ENCODE measurements around the gene MTA1. TPM values are rescaled to one million over a fixed set of nuclear protein-coding genes. Genes with fewer than 3 reads are reported as not detected.

MTA1 gene
- total and polyA plus RNA-seq, 10 of the 15 experiments (the other 5 are each of a cell fraction or from before 2014, with no cell fraction given), result 0.14 to 162 (median 30.6) TPM

GRCh38 chr14:105376521-105377440, 42.8 kb upstream of the MTA1 start (continued):
- TF ChIP-seq ZBTB40 (IDR thresholded peaks at IDR 0.05; ENCODE audit: borderline replicate concordance), result no peak

DNA sequence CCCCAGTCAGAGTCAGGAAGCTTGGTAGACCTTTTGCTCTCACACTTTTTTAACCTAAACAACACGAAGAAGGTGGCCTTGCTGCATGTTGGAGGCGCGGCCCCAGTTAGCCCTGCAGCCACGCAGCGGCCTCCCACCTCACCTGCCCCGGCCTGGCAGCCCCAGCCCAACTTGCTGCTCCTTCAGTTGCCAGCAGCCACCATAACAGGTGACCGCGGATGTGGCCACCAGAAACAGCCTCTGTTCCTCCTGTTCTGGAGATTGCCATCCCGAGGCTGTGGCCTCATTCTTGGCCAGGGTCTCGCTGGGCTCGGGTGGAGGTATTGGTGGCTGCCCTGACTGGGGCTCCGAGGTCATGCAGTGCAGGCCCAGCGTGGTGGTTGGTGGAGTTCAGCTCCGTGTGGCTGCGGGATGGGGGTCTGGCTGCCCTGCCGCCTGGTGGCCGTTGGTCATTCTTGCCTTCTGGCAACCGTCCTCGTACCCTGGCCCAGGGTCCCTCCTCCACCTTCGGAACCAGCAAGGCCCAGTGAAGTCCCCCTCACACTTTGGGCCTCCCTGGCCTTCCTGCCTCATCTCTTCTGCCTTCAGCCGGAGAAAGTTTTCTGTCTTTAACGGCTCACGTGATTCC, 42.0 kb upstream of the MTA1 start:
- Histone ChIP-seq H3K79me2 (ENCODE audit: control insufficient read depth, insufficient read depth, low read length) (no peaks in the 10 kb centered on the region), H3K4me2 (ENCODE audit: control insufficient read depth, insufficient read depth) (no peak overlapping the region), H3K27me3 (replicated peaks in 1 of 2; ENCODE audit: control insufficient read depth in 2 of 2, insufficient read depth in 2 of 2, low read length in 1 of 2) (no peaks in the 10 kb centered on the region), H3K27ac (ENCODE audit: control insufficient read depth, insufficient read depth) (no peak overlapping the region), H3K36me3 (ENCODE audit: control insufficient read depth in 2 of 2, insufficient read depth in 2 of 2, low read length in 1 of 2) (no peaks in the 10 kb centered on the region), H3K4me3 (no peak overlapping the region), H3K9me3 (replicated peaks; ENCODE audit: control insufficient read depth, insufficient read depth, low read length) (no peaks in the 10 kb centered on the region), H3K9ac (ENCODE audit: control insufficient read depth, insufficient read depth, low read length) (no peak overlapping the region), H2AFZ (ENCODE audit: control insufficient read depth, low read depth, low read length) (no peak overlapping the region), H3K4me1 (ENCODE audit: control insufficient read depth, insufficient read depth, low read length) (no peaks in the 10 kb centered on the region; the same call in none of the 2 replicates), H4K20me1 (ENCODE audit: control insufficient read depth, insufficient read depth) (no peaks in the 10 kb centered on the region)
- ChIA-PET SMC1A (ENCODE audit: uncharacterized antibody, unreplicated experiment) (no interaction called here), POLR2A (no interaction called here), CTCF (interaction anchor here (0.6 kb wide), 1 partner anchor 529 kb away, joined by 3 read pairs; no protein-coding TSS in a partner anchor), RAD21 (ENCODE audit: unreplicated experiment) (no interaction called here)
- DNase-seq (ENCODE audit: low read depth, low spot score), result no peak
- WGBS (ENCODE audit: insufficient coverage, insufficient replicate concordance, low lambda C conversion rate, missing lambda C conversion rate), result 70% methylated on average over 23 of the region's 23 CpGs
- in situ Hi-C loops (cut with MboI), result no loop called here
- no peak for ATAC-seq
- intact Hi-C loops (cut with micrococcal nuclease; ENCODE audit: unreplicated experiment), result no loop called here
- no peak for FAIRE-seq
- BruUV-seq (replicated peaks), result no TSS peak
- no peak for TF ChIP-seq EZH2 (IDR thresholded peaks at IDR 0.05; ENCODE audit: borderline replicate concordance, control insufficient read depth, low read depth, low read length)
- no peak for TF ChIP-seq POU2F2 (IDR thresholded peaks at IDR 0.05; ENCODE audit: borderline replicate concordance, low read depth, low read length)
- TF ChIP-seq HDGF (IDR thresholded peaks at IDR 0.05), result no peak
- no peak for TF ChIP-seq PKNOX1 (IDR thresholded peaks at IDR 0.05)
- no peak for TF ChIP-seq RB1 (IDR thresholded peaks at IDR 0.05; ENCODE audit: borderline replicate concordance)
- TF ChIP-seq STAT3 (IDR thresholded peaks at IDR 0.05; ENCODE audit: low read depth, low read length), result no peak
- no peak for TF ChIP-seq GABPA (IDR thresholded peaks at IDR 0.05; ENCODE audit: low read depth)
- no peak for TF ChIP-seq KLF5 (IDR thresholded peaks at IDR 0.05; ENCODE audit: partially characterized antibody)
- TF ChIP-seq NRF1 (conservative IDR thresholded peaks at IDR 0.05; ENCODE audit: low read depth, low read length), result no peak
- no peak for TF ChIP-seq YBX1 (IDR thresholded peaks at IDR 0.05)
- TF ChIP-seq, protein P1, sequence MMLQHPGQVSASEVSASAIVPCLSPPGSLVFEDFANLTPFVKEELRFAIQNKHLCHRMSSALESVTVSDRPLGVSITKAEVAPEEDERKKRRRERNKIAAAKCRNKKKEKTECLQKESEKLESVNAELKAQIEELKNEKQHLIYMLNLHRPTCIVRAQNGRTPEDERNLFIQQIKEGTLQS (IDR thresholded peaks at IDR 0.05; ENCODE audit: borderline replicate concordance, extremely low read depth, low read depth, low read length), result no peak
- TF ChIP-seq IRF5 (IDR thresholded peaks at IDR 0.05; ENCODE audit: borderline replicate concordance), result no peak
- no peak for TF ChIP-seq TCF7 (IDR thresholded peaks at IDR 0.05; ENCODE audit: borderline replicate concordance)
